UCSD-AML1 (cell line): Measurements from ENCODE around the gene DUSP16.
"Not testable (repeated sequence)": the region's sequence is repeated elsewhere in the genome, so short reads cannot be mapped to it uniquely, and the experiment has no call there.

ENCODE experiments used
- DNase-seq: peaks from one replicate; lab custom pipeline; 2025; ENCODE audit not compliant: unreplicated experiment; lab: John Stamatoyannopoulos, UW

DUSP16 gene

GRCh38 chr12:12585115-12585863, 22.6 kb upstream of the DUSP16 start:
- no peak for DNase-seq

GRCh38 chr12:12583510-12584178, 21.0 kb upstream of the DUSP16 start:
- DNase-seq: no peak

- DNase-seq: no peak
These were observed 20.2 kb upstream of the DUSP16 start for GRCh38 chr12:12582895-12583303.

GRCh38 chr12:12582193-12582881, 19.7 kb upstream of the DUSP16 start:
- DNase-seq: no peak

- not testable (repeated sequence) for DNase-seq
These were observed 18.1 kb upstream of the DUSP16 start for GRCh38 chr12:12580716-12581115.

- no peak for DNase-seq
These were observed 15.1 kb upstream of the DUSP16 start for GRCh38 chr12:12577786-12578185.

- no peak for DNase-seq
These were observed 10.0 kb upstream of the DUSP16 start for GRCh38 chr12:12572659-12573058.

GRCh38 chr12:12565971-12566370, 3.3 kb upstream of the DUSP16 start:
- not testable (repeated sequence) for DNase-seq

GRCh38 chr12:12564911-12565310, 2.2 kb upstream of the DUSP16 start:
- no peak for DNase-seq

- DNase-seq: no peak
These were observed 746 bp upstream of the DUSP16 start for GRCh38 chr12:12563290-12563928.

GRCh38 chr12:12562016-12562483, 613 bp downstream of the DUSP16 start:
- DNase-seq: no peak

GRCh38 chr12:12561371-12562015, 1.2 kb downstream of the DUSP16 start:
- peak; percentile 25 for DNase-seq

- DNase-seq: no peak
These were observed 1.9 kb downstream of the DUSP16 start for GRCh38 chr12:12560587-12561370.

GRCh38 chr12:12559719-12560296, 2.9 kb downstream of the DUSP16 start:
- DNase-seq: no peak

- no peak for DNase-seq
These were observed 4.4 kb downstream of the DUSP16 start for GRCh38 chr12:12558291-12558690.

- DNase-seq: no peak
These were observed 4.9 kb downstream of the DUSP16 start for GRCh38 chr12:12557733-12558132.

- no peak for DNase-seq
These were observed 7.0 kb downstream of the DUSP16 start for GRCh38 chr12:12555656-12556055.

- DNase-seq: no peak
These were observed 9.4 kb downstream of the DUSP16 start for GRCh38 chr12:12553208-12553785.

GRCh38 chr12:12551115-12551514, 11.5 kb downstream of the DUSP16 start:
- DNase-seq: no peak
